Naive B cell (primary cell): ENCODE results near the gene TRERF1. TPM values are rescaled to one million over a fixed set of nuclear protein-coding genes. Genes with fewer than 3 reads are reported as not detected.

Source experiments
- polyA plus RNA-seq, 6 donors: library from polyadenylated mRNA; unstranded; fragments of 300-500 nt; fragmentation: Illumina TruSeq; gene quantifications; one replicate each; pipeline ENCODE4 v1.2.3, GENCODE V29; 2021; ENCODE audit warnings: low read depth in 6 of 6

Gene TRERF1
- polyA plus RNA-seq, 6 donors from 2014 or later: 0.07 to 0.13 (median 0.08) TPM; not detected in 3

Other genes with a start within 250 kb of the TRERF1 start
- 10 to 100 TPM; 39.3 to 53.1 (median 50.2) TPM for gene MRPS10, start 234.1 kb downstream of the TRERF1 start, polyA plus RNA-seq
- 10 to 100 TPM in 4 of 6 donors, 1 to 10 TPM in 1, not detected in 1; 8.2 to 16.7 (median 10.7) TPM for gene UBR2, start 112.1 kb upstream of the TRERF1 start, polyA plus RNA-seq